NT2/D1 (cell line): Measurements from ENCODE around the gene DIP2A.

Experiments used
- SUZ12 ChIP-seq: IDR thresholded peaks from 2 replicates; pipeline ENCODE4 v1.6.1; 2011; ENCODE audit not compliant: insufficient read length, insufficient read depth; ENCODE audit errors: extremely low read depth
- YY1 ChIP-seq: IDR thresholded peaks from 2 replicates; pipeline ENCODE4 v1.6.1; 2011; ENCODE audit not compliant: insufficient read length, insufficient read depth
- ZNF274 ChIP-seq: IDR thresholded peaks from 2 replicates; pipeline ENCODE4 v1.6.1; 2011; ENCODE audit warnings: mild to moderate bottlenecking, low read depth, low read length

- no peak for TF ChIP-seq ZNF274
- TF ChIP-seq YY1, result no peak
- no peak for TF ChIP-seq SUZ12
These were observed 139.2 kb downstream of the DIP2A start for GRCh38 chr21:46597896-46598343.
